Skin of body (tissue), 3 donors: ENCODE data around the gene AMPH. TPM values are rescaled to one million over a fixed set of nuclear protein-coding genes. Genes with fewer than 3 reads are reported as not detected.
A peak's percentile ranks its signal among the peaks of the same experiment; 100 is the strongest.
"Not testable (repeated sequence)": the region's sequence is repeated elsewhere in the genome, so short reads cannot be mapped to it uniquely, and the experiment has no call there.

ENCODE experiments used
- DNase-seq: peaks from one replicate; lab custom pipeline; 2025; lab: John Stamatoyannopoulos, UW
- small RNA-seq: library from RNA; depleted of rRNA; stranded (forward); fragments of <200 nt; gene quantifications from one replicate; pipeline ENCODE3, GENCODE V24; 2014; ENCODE audit warnings: low replicate concordance
- total RNA-seq: library from RNA; depleted of rRNA; stranded (reverse); fragments of >200 nt; gene quantifications from one replicate; pipeline ENCODE4 v1.2.3, GENCODE V29; 2014

The AMPH gene
- total RNA-seq, 1 donor from 2014 or later, result 3.5 TPM

DNA sequence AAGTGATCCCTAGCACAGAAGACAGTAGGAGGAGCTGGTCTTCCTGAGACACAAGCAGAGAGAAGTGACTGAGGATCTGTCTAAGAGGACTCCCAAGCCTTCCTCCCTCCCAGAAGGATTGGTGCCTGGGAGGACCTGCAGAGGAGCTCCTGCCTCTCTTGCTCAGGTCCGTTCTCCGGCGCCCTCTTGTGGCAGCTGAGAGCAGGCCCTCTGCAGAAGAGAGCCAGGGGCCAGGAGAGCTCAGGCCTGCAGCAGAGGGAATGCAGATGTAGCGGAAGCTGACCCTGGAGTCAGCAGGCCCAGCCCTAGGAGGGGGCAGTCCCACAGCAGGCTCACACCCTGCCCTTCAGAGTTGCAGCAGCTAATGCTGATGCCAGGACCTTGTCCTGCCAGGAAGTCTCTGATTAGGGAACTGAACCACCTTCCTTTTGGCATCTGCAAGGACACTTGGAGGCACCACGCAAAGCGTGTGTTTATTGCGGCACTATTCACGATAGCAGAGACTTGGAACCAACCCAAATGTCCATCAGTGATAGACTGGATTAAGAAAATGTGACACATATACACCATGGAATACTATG lies 276.8 kb downstream of the AMPH start:
- DNase-seq, result not testable (repeated sequence)

DNA sequence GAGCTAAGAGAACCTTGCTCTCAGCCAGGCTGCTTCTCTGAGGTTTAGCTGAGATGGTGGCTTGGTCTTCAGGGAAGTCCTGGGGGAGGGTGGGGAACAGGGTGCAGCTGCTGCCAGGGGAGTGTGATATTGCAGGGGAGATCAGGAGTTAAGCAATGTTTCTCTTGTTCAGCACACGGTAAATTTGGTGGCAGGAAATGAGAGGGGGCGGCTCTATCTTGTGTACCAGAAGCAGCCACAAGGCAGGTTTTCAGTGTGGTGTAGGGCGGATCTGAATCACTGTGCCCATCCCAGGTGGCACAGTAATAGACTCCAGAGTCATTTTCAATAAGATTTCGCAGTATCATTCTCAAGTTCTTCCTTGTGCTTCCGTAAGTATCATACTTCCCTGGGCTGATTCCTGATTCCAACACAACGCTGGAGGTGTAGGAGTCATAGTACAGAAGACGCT lies 277.7 kb downstream of the AMPH start:
- not testable (repeated sequence) for DNase-seq

DNA sequence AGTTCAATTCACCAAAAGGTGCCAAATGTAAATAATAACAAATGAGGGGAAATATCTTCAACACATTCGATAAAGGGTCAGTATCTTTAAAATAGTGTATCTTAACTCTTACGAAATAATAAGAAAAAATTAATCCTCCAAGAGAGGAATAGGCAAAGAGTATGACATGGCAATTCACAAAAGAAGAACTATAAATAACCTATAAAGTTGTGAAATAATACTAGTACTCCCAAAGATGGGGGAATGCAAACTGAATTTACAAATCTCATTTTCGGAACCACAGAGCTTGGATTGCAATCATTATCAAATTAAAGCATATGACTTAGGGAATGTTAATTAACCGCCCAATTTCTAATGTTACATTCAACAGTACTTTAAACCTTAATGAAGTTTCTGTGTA lies 279.6 kb downstream of the AMPH start:
- no peak for DNase-seq

DNA sequence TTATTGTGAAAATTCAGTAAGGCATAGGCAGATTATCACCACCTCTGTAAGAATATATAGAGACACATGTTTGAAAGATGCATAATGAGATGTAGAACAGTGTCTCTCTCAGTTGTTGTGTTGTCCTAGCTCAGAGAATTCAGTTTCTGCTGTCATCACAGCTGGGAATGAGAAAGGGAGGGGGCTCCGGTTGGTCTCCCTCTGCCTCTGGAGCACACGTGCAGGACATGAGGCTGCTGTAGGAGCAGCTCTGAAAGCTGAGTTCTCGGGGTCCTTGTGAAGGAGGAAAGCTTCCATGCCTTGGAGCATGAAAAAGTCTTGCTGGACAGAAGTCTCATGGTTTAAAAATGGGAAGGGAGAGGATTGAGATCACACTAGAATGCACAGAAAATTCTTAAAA lies 280.4 kb downstream of the AMPH start:
- not testable (repeated sequence) for DNase-seq

DNA sequence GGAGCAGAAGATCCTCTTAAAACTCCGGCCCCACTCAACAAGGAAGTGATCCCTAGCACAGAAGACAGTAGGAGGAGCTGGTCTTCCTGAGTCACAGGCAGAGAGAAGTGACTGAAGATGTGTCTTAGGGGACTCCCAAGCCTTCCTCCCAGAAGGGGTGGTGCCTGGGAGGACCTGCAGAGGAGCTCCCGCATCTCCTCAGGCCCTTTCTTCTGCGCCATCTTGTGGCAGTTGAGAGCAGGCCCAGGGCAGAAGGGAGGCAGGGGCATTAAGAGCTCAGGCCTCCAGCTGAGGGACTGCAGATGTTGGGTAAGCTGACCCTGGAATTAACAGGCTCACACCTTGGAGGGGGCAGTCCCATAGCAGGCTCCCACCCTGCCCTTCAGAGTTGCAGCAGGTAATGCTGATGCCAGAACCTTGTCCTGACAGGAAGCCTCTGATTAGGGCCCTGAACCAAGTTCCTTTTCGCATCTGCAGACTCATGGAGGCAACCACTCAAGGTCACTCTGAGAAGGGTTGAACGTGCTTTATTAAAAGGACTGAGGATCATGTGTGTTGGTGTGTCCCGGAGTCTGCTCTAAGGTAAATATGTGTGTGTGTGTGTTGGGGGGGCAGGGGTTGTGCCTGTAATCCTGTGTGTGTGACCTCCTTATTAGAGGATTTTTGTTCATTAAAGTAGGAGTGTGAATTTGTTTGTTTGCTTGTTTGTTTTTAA lies 281.1 kb downstream of the AMPH start:
- DNase-seq, result not testable (repeated sequence)

DNA sequence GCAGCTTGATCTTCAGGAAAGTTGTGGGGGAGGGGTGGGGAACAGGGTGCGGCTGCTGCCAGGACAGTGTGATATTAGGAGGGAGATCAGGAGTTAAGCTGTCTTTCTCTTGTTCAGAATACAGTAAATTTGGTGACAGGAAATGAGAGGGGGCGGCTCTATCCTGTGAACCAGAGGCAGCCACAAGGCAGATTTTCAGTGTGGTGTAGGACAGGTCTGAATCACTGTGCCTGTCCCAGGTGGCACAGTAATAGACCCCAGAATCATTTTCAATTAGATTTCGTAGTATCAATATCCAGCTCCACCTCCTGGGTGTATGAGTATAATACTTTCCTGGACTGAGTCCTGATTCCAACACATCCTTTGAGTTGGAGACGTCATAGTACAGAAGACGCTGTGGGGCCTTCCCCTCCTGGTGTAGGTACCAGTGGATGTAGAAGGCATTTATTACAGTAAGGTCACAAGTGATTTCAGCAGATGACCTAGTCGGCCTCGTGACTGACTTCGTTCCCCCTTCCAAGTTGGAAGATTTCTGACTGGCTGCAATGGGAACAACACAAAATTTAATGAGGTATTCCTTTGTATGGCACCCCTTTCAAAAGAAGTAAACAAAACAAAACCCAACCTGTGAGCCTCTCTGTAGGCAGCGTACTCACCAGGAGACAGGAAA lies 281.9 kb downstream of the AMPH start:
- not testable (repeated sequence) for DNase-seq

DNA sequence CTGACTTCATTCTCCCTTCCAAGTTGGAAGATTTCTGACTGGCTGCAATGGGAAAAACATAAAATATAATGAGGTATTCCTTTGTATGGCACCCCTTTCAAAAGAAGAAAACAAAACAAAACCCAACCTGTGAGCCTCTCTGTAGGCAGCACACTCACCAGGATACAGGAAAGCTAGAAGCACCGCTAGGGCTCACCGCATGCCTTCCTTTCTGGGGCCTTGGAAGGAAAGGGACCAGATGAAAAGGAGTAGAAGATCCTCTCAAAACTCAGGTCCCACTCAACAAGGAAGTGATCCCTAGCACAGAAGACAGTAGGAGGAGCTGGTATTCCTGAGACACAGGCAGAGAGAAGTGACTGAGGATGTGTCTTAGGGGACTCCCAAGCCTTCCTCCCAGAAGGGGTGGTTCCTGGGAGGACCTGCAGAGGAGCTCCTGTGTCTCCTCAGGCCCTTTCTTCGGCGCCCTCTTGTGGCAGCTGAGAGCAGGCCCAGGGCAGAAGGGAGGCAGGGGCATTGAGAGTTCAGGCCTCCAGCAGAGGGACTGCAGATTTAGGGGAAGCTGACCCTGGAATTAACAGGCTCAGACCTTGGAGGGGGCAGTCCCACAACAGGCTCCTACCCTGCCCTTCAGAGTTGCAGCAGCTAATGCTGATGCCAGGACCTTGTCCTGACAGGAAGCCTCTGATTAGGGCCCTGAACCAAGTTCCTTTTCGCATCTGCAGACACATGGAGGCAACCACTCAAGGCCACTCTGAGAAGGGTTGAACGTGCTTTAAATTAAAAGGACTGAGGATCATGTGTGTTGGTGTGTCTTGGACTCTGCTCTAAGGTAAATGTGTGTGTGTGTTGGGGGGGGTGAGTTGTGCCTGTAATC lies 285.6 kb downstream of the AMPH start:
- DNase-seq, result not testable (repeated sequence)

DNA sequence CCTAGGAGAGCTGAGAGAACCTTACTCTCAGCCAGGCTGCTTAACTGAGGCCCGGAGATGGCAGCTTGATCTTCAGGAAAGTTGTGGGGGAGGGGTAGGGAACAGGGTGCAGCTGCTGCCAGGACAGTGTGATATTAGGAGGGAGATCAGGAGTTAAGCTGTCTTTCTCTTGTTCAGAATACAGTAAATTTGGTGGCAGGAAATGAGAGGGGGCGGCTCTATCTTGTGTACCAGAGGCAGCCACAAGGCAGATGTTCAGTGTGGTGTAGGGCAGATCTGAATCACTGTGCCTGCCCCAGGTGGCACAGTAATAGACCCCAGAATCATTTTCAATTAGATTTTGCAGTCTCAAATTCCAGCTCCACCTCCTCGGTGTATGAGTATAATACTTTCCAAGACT lies 286.4 kb downstream of the AMPH start:
- not testable (repeated sequence) for DNase-seq

DNA sequence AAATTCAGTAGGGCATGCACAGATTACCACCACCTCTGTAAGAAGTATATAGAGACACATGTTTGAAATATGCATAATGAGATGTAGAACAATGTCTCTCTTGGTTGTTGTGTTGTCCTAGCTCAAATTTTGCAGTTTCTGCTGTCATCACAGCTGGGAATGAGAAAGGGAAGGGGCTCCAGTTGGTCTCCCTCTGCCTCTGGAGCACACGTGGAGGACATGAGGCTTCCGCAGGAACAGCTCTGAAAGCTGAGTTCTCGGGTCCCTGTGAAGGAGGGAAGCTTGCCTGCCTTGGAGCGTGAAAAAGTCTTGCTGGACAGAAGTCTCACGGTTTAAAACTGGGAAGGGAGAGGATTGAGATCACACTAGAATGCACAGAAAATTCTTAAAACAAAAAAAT lies 289.0 kb downstream of the AMPH start:
- DNase-seq, result not testable (repeated sequence)

DNA sequence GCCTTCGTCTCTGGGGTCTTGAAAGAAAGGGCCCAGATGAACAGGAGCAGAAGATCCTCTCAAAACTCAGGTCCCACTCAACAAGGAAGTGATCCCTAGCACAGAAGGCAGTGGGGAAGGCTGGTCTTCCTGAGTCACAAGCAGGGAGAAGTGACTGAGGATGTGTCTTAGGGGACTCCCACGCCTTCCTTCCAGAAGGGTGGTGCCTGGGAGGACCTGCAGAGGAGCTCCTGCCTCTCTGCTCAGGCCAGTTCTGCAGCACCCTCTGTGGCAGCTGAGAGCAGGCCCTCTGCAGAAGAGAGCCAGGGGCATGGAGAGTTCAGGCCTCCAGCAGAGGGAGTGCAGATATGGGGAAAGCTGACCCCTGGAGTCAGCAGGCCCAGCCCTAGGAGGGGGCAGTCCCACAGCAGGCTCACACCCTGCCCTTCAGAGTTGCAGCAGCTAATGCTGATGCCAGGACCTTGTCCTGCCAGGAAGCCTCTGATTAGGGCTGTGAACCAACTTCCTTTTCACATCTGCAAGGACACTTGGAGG lies 289.9 kb downstream of the AMPH start:
- not testable (repeated sequence) for DNase-seq

DNA sequence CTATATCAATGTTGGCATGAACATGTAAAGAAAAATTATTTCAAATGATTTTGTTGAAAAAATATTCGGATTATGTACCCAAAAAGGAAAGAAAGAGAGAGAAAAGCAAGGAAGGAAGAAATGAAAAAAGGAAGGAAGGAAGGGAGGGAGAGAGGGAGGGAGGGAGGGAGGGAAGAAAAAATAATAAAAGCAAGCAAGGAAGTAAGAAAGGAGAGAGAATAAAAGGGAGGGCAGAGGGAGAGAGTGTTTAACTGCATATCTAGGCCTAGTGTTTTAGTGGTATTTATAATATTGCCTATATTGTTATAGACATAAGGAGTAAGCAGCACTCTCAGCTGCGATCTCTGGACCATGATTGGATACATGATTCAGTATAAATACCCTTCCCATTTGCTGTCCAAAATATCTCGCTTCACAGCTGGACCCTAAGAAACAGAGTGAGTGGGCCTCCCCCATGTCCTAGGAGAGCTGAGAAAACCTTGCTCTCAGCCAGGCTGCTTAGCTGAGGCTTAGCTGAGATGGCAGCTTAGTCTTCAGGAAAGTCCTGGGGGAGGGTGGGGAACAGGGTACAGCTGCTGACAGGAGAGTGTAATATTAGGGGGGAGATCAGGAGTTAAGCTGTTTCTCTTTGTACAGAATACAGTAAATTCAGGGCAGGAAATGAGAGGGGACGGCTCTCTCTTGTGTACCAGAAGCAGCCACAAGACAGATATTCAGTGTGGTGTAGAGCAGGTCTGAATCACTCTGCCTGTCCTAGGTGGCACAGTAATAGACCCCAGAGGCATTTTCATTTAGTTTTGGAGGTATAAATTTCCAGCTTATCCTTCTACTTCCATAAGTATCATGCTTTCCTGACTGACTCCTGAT lies 291.0 kb downstream of the AMPH start:
- no peak for DNase-seq

DNA sequence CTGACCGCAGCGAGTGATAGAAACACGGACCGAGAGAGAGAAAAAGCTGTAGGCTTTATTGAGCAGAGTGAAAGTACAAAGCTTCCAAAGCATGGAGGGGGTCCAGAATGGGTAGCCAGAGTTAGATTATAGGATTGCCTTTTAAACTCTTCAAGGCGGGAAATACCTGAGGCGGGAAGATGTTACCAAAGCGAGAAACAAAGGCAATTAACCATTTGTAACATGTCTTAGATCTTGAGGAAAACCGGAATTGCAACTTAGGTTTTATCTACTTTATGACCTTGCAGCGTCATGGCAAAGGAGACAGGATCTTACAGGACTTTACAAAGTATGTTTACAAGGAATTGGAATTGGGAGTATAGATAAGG lies 295.0 kb downstream of the AMPH start:
- DNase-seq, result not testable (repeated sequence)

DNA sequence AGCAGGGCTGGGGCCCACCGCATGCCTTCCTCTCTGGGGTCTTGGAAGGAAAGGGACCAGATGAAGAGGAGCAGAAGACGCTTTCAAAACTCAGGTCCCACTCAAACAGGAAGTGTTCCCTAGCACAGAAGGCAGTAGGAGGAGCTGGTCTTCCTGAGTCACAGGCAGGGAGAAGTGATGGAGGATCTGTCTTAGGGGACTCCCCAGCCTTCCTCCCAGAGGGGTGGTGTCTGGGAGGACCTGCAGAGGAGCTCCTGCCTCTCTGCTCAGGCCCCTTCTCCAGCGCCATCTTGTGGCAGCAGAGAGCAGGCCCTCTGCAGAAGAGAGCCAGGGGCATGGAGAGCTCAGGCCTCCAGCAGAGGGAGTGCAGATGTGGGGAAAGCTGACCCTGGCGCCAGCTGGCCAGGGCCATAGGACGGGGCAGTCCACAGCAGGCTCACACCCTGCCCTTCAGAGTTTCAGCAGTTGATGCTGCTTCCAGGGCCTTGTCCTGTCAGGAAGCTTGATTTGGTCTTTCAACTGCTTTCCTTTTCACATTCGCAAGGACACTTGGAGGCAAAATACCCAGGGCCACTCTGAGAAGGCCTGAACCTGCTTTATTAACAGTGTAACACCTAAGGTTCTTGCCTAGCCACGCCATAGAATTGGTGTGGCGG lies 295.6 kb downstream of the AMPH start:
- DNase-seq, result peak; percentile 10

DNA sequence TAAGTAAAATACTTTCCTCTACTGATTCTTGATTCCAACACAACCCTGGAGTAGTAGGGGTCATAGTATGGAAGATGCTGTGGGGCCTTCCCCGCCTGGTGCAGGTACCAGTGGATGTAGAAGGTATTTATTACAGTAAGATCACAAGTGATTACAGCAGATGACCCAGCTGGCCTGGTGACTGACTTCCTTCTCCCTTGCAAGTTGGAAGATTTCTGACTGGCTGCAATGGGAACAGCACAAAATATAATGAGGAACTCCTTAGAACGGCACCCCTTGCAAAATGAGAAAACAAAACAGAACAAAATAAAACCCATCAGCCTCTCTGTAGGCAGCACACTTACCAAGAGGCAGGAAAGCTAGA lies 296.1 kb downstream of the AMPH start:
- DNase-seq, result no peak

DNA sequence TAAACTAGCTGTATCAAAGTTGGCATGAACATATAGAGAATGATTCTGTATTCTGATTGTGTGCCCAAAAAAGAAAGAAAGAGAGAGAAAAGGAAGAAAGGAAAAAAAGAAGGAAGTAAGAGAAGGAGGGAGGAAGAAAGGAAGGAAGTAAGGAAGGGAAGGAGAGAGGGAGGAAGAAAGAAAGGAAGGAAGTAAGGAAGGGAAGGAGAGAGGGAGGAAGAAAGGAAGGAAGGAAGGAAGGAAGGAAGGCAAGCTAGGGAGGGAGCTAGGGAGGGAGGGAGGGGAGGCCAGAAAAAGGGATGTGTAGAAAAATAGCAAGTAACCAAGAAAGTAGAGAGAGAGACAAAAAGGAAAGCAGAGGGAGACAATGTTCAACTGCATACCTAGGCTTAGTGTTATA lies 297.0 kb downstream of the AMPH start:
- DNase-seq, result no peak

Small RNA genes lying within 50 kb of the gene (small RNA-seq; reads per million reads assigned to genes)
- gene RN7SL83P (not detected), gene TRGV6 (not detected)
